NCI-H1048 (cell line): ENCODE measurements around the gene PCYOX1L.

Experiments
- DNase-seq: peaks from one replicate; lab custom pipeline; 2025; lab: John Stamatoyannopoulos, UW

Gene PCYOX1L

DNA sequence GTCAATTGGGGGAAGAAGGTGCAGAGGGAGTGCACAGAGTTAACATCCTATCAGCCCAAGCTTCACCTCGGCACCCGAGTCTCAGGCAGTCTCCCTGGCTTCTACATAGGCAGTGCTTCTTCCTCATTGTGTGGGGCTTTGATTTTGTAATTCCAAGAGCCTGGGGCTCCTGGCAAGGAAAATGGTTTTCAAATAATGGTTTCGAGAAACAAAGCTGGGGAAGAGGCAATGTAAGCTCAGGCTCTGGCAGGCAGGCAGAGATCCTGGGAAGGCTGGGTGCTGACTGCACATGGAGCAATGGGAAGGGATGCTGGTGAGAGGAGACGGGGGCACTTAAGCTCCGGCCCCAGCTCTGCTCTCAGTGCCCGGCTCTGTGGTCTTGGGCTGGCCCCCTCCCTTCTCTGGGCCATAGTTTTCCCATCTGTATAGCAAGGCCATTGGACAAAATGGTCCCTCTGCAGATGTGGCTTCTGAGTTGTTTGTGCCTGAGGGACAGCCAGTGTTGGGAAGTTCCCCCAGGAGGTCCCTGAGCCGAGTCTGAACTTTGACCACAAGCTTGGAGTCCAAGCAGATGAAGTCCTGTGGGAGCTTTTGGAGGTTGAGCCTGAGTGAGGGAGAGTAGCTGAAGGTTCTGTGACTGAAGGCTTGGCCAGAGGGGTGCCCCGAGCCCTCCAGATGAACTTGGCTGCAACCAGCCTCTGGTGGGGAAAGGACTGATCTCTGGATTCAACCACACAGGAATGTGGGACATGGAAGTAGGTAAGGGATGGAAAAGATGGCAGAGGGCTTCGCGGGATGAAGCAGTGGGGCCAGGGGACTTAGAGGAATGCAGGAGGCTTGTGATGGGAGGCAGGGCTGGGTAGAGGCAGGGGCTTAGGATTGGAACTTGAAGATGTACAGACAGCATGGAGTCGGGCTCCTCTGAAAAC is 49.7 kb downstream of the PCYOX1L start:
- no peak for DNase-seq

GRCh38 chr5:149408252-149409099 is 50.6 kb downstream of the PCYOX1L start:
- no peak for DNase-seq

DNA sequence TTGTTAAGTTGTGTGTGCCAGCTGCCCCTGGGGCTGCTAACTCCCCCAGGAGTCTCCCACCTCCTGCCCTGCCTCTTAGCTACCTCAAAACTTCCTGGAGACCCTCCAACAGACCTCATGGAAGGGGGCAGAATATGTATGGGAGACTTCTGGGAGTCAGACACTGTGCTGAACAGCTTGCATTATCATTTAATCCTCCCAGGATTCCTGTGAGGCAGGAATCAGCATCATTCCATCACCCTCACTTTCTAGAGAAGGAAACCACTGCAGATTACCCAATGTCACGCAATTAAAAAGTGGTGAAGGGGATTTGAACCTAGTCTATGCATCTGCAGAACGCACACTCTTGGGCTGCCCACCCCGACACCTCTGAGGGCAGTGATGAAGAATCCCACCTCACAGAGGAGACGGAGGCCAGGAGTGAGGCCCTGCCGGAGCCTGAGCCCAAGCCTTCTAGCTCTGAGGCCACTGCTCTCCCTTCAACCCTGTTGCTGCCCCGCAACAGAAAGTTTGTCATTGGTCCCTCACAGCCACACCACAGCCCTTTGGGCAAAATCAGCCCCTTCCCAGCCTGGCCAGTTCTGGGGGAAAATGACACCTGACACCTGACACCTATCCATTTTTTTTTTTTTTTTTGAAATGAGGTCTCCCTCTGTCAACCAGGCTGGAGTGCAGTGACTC is 51.6 kb downstream of the PCYOX1L start:
- DNase-seq: no peak

GRCh38 chr5:149410071-149410470 is 52.2 kb downstream of the PCYOX1L start:
- DNase-seq: no peak

DNA sequence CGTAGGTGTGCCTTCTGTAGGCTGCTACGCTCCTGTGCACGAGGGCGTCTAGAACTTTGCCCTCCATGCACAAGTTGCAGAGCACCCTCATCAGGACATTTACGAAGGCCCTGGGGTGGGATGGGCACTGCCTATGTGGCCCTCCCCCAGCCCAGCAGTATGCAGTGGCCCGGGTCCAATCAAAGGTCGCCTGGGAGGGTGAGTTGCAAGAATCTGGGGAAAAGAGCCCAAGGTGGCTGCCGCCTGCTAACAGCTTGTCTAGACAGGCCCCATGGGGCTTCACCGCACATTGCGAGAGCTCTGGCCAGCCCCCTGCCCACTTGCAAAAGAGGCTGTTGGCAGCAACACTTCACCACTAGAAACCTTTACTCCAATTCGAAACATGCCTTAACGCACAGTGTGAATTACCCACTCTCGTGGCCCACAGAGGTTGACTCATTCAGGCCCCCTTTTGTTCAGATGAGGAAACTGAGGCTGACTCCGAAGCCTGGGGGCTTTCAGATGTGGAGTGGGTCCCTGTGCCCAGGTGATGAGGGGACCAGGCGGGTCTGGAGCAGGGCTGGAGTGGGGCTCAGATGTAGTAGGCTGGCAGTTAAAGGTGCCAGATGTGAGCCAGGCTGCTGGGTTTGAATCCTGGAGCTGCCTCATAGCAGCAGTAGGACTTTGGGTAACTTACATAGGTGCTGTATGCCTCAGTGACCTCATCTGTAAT is 53.0 kb downstream of the PCYOX1L start:
- no peak for DNase-seq

DNA sequence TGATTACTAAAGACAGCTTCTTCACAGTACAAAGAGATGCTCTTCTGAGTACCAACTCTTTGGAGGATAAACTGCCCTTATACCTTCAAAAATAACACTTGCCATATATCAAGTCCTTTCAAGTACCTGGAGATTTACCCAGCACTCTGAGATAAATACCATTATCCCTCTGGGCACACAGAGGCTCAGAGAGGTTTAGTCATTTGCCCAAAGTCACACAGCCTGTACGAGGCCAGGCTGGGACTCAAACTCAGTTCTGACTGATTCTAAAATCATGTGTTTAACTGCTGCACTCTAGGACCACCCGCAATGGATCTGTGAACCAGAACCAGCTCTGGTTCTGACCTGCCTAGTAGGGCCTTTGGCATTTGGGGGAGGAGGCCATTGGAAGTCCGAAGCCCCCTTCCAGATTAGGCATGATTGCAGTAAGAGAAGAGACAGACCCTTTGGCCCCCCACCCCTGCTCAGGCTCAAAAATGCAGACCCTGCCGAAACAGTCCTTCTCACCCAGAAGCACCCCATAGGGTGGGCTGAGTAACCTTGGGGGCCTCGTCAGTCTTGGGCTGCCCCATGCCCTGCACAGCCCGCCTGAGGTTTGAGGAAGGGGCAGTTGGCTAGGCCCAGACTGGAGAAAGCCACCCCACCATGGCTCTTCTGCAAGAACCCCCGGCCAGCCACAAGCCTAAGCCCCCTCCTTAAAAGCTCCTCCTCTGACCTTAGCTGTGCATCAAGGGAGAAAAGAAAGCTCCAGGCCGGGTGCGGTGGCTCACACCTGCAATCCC is 54.1 kb downstream of the PCYOX1L start:
- DNase-seq: no peak

DNA sequence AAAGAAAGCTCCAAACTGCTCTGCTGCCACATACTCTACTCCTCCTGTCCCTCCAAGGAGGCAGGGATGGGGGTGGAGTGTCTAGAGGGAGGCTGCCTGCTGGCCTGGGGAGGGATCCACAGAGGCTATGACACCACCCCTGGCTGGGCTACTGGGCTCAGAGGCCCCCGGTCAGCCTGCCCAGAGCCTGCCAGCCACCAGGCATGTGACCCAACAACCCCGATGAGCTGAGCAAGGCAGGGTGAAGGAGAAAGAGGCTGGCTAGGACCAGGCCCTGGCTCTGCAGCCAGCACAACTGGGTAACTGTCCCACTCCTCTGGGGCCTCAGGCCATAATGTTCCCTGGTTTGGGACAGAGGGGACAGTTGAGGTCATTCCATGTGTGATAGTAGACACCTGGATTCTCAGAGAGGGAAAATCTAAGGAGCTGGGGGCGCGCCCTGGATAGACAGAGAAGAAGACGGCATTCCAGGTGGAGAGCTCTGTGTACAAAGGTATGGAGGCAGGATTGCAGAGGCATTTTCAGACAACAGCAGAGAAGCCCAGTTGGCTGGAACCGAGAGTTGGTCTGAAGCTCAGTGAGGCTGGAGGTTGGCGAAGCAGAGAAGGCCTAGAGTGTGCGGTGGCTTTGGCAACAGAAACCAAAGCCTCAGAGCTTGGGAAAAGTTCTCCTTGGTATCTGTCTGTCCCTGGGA is 55.1 kb downstream of the PCYOX1L start:
- no peak for DNase-seq

- no peak for DNase-seq
These were observed 55.8 kb downstream of the PCYOX1L start for GRCh38 chr5:149413477-149414210.

DNA sequence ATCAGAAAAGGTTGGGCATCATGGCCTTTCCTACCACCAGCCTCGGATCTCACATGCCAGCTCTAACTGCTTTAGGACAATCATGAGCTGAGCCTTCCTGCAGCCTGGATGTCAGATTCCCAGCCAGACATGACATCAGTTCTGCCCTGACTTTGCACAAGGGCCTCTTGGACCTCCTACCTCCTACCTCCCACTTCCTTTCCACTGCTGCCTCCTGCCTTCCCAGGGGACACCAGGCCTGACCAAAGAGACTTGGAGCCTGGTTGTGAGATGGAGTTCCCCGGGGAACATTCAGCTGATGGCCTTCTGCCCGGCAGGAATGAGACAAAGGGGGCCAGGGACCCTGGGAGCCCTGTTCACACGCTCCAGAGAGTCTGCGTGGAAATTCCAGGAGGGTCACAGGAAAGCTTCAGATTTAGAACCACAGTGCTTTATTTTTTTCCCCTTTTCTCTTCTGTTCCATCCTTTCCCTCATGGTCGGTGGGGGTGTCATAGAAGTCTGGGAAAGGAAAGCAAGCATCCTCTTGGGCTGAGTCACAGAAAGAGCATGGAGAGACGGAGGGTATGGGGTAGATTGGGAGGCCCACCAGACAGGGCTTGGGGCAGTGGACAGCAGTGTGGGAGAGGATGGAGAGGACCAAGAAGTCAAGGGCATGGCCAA is 56.7 kb downstream of the PCYOX1L start:
- no peak for DNase-seq

GRCh38 chr5:149415066-149415967 is 57.5 kb downstream of the PCYOX1L start:
- DNase-seq: no peak

- DNase-seq: no peak
These were observed 59.3 kb downstream of the PCYOX1L start for GRCh38 chr5:149416987-149417710.

- no peak for DNase-seq
These were observed 60.0 kb downstream of the PCYOX1L start for GRCh38 chr5:149417711-149418368.

DNA sequence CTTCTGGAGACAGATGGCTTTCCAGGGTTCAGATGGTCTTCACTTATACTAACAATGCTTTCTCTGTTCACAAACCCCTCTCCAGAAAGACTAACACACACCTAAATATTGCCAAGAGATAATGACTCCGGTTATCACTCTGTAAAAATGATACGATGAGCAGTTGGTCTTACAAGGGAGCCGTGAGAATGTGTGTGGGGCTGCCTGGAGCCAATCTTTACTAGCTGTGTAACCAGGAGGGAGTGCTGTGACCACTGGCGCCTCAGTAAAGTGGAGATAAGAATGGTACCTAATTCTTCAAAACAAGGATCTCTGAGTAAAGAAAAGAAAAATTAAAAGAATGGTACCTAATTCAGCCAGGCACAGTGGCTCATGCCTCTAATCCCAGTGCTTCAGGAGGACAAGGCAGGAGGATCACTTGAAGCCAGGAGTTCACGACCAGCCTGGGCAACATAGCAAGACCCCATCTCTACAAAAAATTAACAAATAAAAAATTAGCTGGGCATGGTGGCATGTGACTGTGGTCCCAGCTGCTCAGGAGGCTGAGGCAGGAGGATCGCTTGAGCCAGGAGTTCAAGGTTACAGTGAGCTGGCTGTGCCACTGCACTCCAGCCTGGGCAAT is 61.2 kb downstream of the PCYOX1L start:
- DNase-seq: no peak
